Karpas-422 (cell line): ENCODE measurements around the gene ZPBP. TPM values are rescaled to one million over a fixed set of nuclear protein-coding genes. Genes with fewer than 3 reads are reported as not detected.
"Not testable (repeated sequence)": the region's sequence is repeated elsewhere in the genome, so short reads cannot be mapped to it uniquely, and the experiment has no call there.

ENCODE experiments used
- DNase-seq: peaks from one replicate; pipeline ENCODE4 v3.0.0-alpha.2; 2015
- H2AFZ ChIP-seq: fragments of 200-600 bp; sonication (generic); 2 replicates; pipeline ENCODE4 v1.6.1; 2014; ENCODE audit warnings: antibody characterized with exemption, low read length, mixed read lengths
- H3K27ac ChIP-seq: fragments of 200-600 bp; sonication (generic); 2 replicates; pipeline ENCODE4 v1.5.1; 2014; ENCODE audit warnings: mild to moderate bottlenecking, low read length, moderate library complexity
- H3K27me3 ChIP-seq: fragments of 200-600 bp; sonication (generic); 2 replicates; pipeline ENCODE4 v1.6.1; 2014; ENCODE audit warnings: low read length, mixed read lengths
- H3K36me3 ChIP-seq: fragments of 200-600 bp; sonication (generic); 2 replicates; pipeline ENCODE4 v1.6.1; 2014; ENCODE audit warnings: low read length, mixed read lengths; ENCODE audit not compliant: insufficient read depth
- H3K4me1 ChIP-seq: fragments of 200-600 bp; sonication (generic); 2 replicates; pipeline ENCODE4 v1.6.1; 2014; ENCODE audit warnings: mild to moderate bottlenecking, low read length, mixed read lengths
- H3K4me2 ChIP-seq: fragments of 200-600 bp; sonication (generic); 2 replicates; pipeline ENCODE4 v1.6.1; 2014; ENCODE audit warnings: low read length, low read depth, mild to moderate bottlenecking; ENCODE audit not compliant: poor library complexity, severe bottlenecking
- H3K4me3 ChIP-seq: fragments of 200-600 bp; sonication (generic); 2 replicates; pipeline ENCODE4 v1.5.1; 2014; ENCODE audit warnings: mild to moderate bottlenecking, antibody characterized with exemption, low read length, mixed read lengths
- H3K79me2 ChIP-seq: fragments of 200-600 bp; sonication (generic); 2 replicates; pipeline ENCODE4 v1.6.1; 2014; ENCODE audit warnings: mild to moderate bottlenecking, low read length, mixed read lengths
- H3K9ac ChIP-seq: fragments of 200-600 bp; sonication (generic); 2 replicates; pipeline ENCODE4 v1.6.0; 2014; ENCODE audit warnings: low read length
- H3K9me2 ChIP-seq: fragments of 200-600 bp; sonication (generic), shearing (Covaris generic); replicated peaks from 2 replicates; pipeline ENCODE4 v1.6.0; 2014; ENCODE audit warnings: mild to moderate bottlenecking, low read length, moderate library complexity; ENCODE audit not compliant: insufficient read depth
- H3K9me3 ChIP-seq: fragments of 300-700, 200-600 bp; sonication (generic); 2 replicates; pipeline ENCODE4 v1.6.1; 2014; ENCODE audit warnings: low read length, mixed read lengths
- H4K20me1 ChIP-seq: fragments of 200-600 bp; sonication (generic); 2 replicates; pipeline ENCODE4 v1.6.1; 2014; ENCODE audit warnings: mild to moderate bottlenecking, antibody characterized with exemption, low read length, low read depth; ENCODE audit not compliant: insufficient read depth
- total RNA-seq: library from RNA; depleted of rRNA; stranded (reverse); fragments of >200 nt; shearing (Covaris generic); gene quantifications from 2 replicates; pipeline ENCODE4 v1.2.3, GENCODE V29; 2014; ENCODE audit warnings: low replicate concordance

The ZPBP gene
- total RNA-seq, 1 experiment from 2014 or later = not detected

DNA sequence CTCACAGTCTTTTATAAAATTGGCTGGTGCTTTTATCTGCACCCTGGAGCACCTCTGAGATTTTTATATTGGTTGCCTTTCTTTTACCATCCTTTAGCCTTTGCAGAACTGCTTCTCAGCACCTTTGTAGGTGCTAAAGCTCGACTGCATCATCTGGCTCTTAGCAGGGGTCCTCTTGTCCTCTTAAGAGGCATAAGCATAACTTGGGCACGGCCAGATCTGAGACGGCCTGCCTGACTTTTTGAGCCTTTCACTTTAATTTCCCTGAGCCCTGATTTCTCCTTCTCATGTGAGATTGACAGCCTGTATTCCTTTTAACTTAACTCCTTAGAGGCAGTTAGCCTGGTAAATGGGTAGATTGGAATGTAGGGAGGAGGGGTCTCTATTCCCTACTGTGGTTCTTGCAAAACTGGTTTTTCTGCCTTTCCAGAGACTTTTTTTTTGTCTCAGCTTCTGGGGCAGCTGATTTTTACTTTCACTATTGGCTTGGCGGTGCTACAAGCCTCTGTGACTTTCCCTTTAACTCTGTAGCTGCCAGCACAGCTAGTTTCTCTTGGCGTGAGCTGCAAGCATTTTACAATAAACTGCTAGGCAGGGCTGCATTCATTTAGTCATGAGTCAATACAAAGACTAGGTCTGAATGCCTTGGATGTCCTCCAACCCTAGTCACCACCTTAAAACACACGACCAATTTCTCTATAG lies 24.0 kb downstream of the ZPBP start:
- peak; percentile 69 for DNase-seq
- no peaks in the 10 kb centered on the region for H3K9me2 ChIP-seq
- peaks cover 3% of the 10 kb centered on the region; the same call in 1 of the 2 replicates for H3K36me3 ChIP-seq
- H2AFZ ChIP-seq = peak overlapping the region; percentile 83
- peak overlapping the region; percentile 70 for H3K9ac ChIP-seq
- H3K4me1 ChIP-seq = peaks cover 37% of the 10 kb centered on the region
- no peaks in the 10 kb centered on the region for H4K20me1 ChIP-seq
- H3K4me2 ChIP-seq = peak overlapping the region; percentile 82
- H3K4me3 ChIP-seq = peak overlapping the region; percentile 63
- H3K9me3 ChIP-seq = peaks cover 11% of the 10 kb centered on the region
- no peaks in the 10 kb centered on the region for H3K79me2 ChIP-seq
- no peaks in the 10 kb centered on the region for H3K27me3 ChIP-seq
- peak overlapping the region; percentile 96 for H3K27ac ChIP-seq

DNA sequence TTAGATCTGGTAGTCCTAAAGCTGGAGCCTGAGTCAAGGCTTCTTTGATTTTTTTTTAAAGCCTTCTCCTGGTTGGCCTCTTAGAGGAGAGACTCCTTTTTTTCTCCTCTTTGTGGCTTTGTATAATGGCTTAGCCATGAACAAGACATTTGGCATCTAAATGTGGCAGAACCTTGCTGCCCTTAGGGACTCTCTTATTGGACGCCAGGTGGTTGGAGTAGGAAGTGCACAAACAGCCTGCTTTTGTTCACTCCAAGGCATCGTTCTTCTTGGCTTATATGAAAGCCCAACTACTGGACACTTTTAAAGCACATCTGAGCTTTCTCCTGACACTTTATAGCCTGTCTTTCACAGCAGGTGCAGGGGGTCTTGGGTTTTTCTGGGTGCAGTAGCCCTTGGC lies 25.0 kb downstream of the ZPBP start:
- Histone ChIP-seq H3K9me3 (peaks cover 7% of the 10 kb centered on the region; the same call in 1 of the 2 replicates), H3K9ac (peak overlapping the region; percentile 70), H3K27ac (peak overlapping the region; percentile 96), H3K79me2 (no peaks in the 10 kb centered on the region), H3K9me2 (no peaks in the 10 kb centered on the region), H3K36me3 (peaks cover 3% of the 10 kb centered on the region; the same call in 1 of the 2 replicates), H3K4me3 (peak overlapping the region; percentile 63), H3K27me3 (no peaks in the 10 kb centered on the region), H4K20me1 (no peaks in the 10 kb centered on the region), H3K4me1 (peaks cover 37% of the 10 kb centered on the region), H3K4me2 (peak overlapping the region; percentile 82), H2AFZ (peak overlapping the region; percentile 83)
- DNase-seq = peak; percentile 85

DNA sequence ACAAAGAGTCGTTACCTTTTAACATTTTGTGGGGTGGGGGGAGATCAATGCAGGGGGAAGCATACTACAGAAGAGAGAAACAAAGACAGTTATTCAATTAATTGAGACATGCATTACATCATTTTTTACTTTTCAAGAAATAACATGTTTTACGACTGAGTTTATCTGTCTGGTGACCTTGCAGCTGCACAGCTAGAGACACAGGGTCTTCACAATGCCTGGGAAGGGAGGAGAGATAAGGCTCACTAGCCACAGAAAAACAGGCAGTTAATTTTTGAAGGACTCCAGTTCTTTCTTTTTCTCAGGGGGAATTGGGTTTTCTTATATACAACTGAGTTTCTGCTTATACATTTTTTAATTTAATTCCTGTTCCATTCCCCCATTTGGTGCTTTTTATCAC lies 30.1 kb downstream of the ZPBP start:
- no peaks in the 10 kb centered on the region for H3K27me3 ChIP-seq
- H3K4me2 ChIP-seq = no peak overlapping the region
- no peaks in the 10 kb centered on the region for H3K9me2 ChIP-seq
- H3K9ac ChIP-seq = no peak overlapping the region
- no peak overlapping the region for H2AFZ ChIP-seq
- no peaks in the 10 kb centered on the region for H3K36me3 ChIP-seq
- DNase-seq = no peak
- no peaks in the 10 kb centered on the region for H3K9me3 ChIP-seq
- H4K20me1 ChIP-seq = no peaks in the 10 kb centered on the region
- H3K4me1 ChIP-seq = peaks cover 16% of the 10 kb centered on the region
- no peak overlapping the region for H3K4me3 ChIP-seq
- no peaks in the 10 kb centered on the region for H3K79me2 ChIP-seq
- no peak overlapping the region for H3K27ac ChIP-seq

DNA sequence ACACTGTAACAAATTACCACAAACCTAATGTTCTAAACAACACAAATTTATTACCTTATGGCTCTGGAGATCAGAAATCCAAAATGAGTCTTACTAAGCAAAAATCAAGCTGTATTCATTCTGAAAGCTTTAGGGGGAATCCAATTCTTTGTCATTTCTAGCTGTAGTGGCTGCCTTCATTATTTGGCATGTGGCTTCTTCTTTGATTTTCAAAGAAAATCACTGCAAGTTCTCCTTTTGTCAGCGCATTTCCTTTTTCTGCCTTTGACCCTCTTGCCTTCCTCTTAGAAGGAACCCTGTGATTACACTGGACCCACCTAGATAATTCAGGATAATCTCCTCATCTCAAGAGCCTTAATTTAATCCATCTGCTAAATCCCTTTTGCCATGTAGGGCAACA lies 36.9 kb downstream of the ZPBP start:
- no peak for DNase-seq
- Histone ChIP-seq H3K27ac (no peak overlapping the region), H3K9ac (no peak overlapping the region), H3K9me2 (no peaks in the 10 kb centered on the region), H3K27me3 (0 out of 2 replicates have a peak, but pooled peaks cover 2% of the 10 kb centered on the region), H3K4me1 (no peaks in the 10 kb centered on the region), H3K36me3 (no peaks in the 10 kb centered on the region), H3K4me2 (no peak overlapping the region), H2AFZ (no peak overlapping the region), H3K4me3 (no peak overlapping the region), H4K20me1 (no peaks in the 10 kb centered on the region), H3K79me2 (no peaks in the 10 kb centered on the region), H3K9me3 (no peaks in the 10 kb centered on the region)

DNA sequence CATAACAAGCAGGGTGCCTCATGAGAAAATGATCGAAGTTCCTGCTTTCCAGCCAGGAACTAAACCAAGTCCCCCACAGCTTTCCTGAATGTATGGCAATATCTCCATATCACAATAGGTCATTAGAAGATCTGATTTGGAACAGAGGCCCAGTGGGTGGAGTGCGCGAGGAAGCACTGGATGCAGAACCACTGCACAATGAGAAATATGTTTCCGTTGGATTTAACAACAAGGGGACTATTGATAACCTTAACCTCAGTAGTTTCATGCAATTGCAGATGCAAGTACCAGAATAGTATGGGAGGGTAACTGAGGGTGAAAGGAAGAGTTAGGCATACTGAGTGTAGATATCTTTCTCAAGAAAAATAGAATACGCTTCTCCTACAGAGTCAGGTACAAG lies 45.3 kb downstream of the ZPBP start:
- no peaks in the 10 kb centered on the region for H3K9me2 ChIP-seq
- no peaks in the 10 kb centered on the region for H3K27me3 ChIP-seq
- no peak overlapping the region for H3K4me3 ChIP-seq
- no peak overlapping the region for H3K4me2 ChIP-seq
- no peaks in the 10 kb centered on the region for H3K4me1 ChIP-seq
- H4K20me1 ChIP-seq = no peaks in the 10 kb centered on the region
- no peak overlapping the region for H3K9ac ChIP-seq
- H2AFZ ChIP-seq = no peak overlapping the region
- H3K36me3 ChIP-seq = no peaks in the 10 kb centered on the region
- H3K79me2 ChIP-seq = no peaks in the 10 kb centered on the region
- H3K9me3 ChIP-seq = no peaks in the 10 kb centered on the region
- no peak for DNase-seq
- H3K27ac ChIP-seq = no peak overlapping the region

DNA sequence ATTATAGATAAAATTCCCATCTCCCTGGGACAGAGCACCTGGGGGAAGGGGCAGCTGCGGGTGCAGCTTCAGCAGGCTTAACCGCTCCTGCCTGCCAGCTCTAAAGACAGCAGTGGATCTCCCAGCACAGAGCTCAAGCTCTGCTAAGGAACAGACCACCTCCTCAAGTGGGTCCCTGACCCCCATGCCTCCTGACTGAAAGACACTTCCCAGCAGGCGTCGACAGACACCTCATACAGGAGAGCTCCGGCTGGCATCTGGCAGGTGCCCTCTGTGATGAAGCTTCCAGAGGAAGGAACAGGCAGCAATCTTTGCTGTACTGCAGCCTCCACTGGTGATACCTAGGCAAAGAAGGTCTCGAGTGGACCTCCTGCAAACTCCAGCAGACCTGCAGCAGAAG lies 51.9 kb downstream of the ZPBP start:
- not testable (repeated sequence) for H3K4me2 ChIP-seq, H3K9ac ChIP-seq, H3K9me3 ChIP-seq, H3K27me3 ChIP-seq, H3K4me3 ChIP-seq, H3K36me3 ChIP-seq, H3K27ac ChIP-seq, DNase-seq, H3K79me2 ChIP-seq, H3K4me1 ChIP-seq, H2AFZ ChIP-seq, H3K9me2 ChIP-seq, H4K20me1 ChIP-seq

DNA sequence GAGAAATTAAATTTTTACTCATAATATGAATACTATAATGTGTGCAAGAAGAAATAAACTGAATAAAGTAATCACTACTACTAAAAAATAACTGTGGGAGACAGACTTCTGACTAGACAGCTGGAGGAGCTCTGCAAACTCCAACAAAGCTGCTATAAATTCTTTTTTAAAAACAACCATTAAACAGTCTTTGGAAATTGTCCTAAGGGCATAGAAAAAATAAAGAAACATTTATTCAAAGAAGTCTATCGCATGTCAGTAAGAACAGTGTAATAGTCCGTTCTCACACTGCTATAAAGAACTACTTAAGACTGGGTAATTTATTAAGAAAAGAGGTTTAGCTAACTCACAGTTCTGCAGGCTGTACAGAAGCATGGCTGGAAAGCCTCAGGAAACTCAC lies 56.0 kb downstream of the ZPBP start:
- Histone ChIP-seq H3K4me1 (no peaks in the 10 kb centered on the region), H3K9ac (no peak overlapping the region), H3K9me3 (no peaks in the 10 kb centered on the region), H3K9me2 (no peaks in the 10 kb centered on the region), H3K79me2 (no peaks in the 10 kb centered on the region), H2AFZ (no peak overlapping the region), H3K4me2 (no peak overlapping the region), H3K4me3 (no peak overlapping the region), H3K36me3 (no peaks in the 10 kb centered on the region), H4K20me1 (no peaks in the 10 kb centered on the region), H3K27ac (no peak overlapping the region), H3K27me3 (no peaks in the 10 kb centered on the region)
- no peak for DNase-seq

DNA sequence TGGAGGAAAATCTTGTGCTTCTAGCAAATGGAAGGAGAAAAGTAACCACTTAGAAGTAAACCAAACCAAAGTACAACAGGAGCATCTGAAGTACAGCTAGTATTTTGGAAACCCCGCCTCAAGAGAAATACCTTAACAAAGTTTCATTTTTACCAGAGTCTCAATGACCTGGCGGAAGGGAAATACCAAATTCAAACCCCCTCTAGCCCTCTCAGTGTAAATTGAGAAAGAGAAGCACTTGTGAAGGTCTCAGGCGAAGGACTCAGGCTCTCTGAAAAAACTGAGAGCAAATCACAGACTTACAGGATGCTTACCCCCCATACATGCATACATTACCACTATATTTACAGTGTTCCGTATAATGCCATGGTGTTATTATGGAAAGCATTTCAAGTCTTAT lies 70.1 kb downstream of the ZPBP start:
- no peaks in the 10 kb centered on the region for H3K36me3 ChIP-seq
- H3K4me1 ChIP-seq = no peaks in the 10 kb centered on the region
- H3K9ac ChIP-seq = no peak overlapping the region
- no peaks in the 10 kb centered on the region for H3K9me3 ChIP-seq
- no peaks in the 10 kb centered on the region for H3K79me2 ChIP-seq
- no peaks in the 10 kb centered on the region for H3K27me3 ChIP-seq
- no peak overlapping the region for H2AFZ ChIP-seq
- H3K4me3 ChIP-seq = no peak overlapping the region
- no peak for DNase-seq
- no peak overlapping the region for H3K4me2 ChIP-seq
- no peaks in the 10 kb centered on the region for H3K9me2 ChIP-seq
- no peak overlapping the region for H3K27ac ChIP-seq
- no peaks in the 10 kb centered on the region for H4K20me1 ChIP-seq
